Heart left ventricle (tissue), 13 donors: ENCODE data around the gene LAMB1.

ENCODE experiments used
- CTCF ChIP-seq, 12 donors: fragments of 200-600 bp; sonication (generic) in 4 of 12; IDR thresholded peaks; one replicate each; pipeline versions ENCODE4 v1.5.0 to v1.8.0; 2018 to 2022; ENCODE audit warnings: antibody characterized with exemption in 12 of 12, mild to moderate bottlenecking in 5 of 12
- POLR2A ChIP-seq, 2 donors: fragments of 450-650 bp; IDR thresholded peaks; one replicate each; pipeline ENCODE4 v1.6.1; 2017; ENCODE audit warnings: antibody characterized with exemption in 2 of 2, mild to moderate bottlenecking in 2 of 2, moderate library complexity in 2 of 2
- donor health status: ischemic (EF 13 %, LVEDD 7.1; RV severe dilation, severe dysfunction).
- donor health status: DM: no; HTN: yes; CAD: no.
- donor health status: DM: no; HTN: no; CAD: no.
- donor health status: ischemic (EF 25% LVEDD 6.9; RV normal size, moderate dysfunction).
- donor health status: ischemic (EF 25% LVEDD 5.7; RV mildly dilated, moderate dysfunction).
- donor health status: ischemic (EF 35%, LVEDD 5.7; RV mildly dilated, moderate dysfunction).
- donor health status: nonischemic (EF 11% LVEDD 7.7; RV severe dilation, severe dysfunction).
- donor health status: DM: yes; HTN: yes; CAD: no.
- donor health status: PGD.
- donor health status: ischemic (EF 29% LVEDD 5.4; RV normal size, mild dysfunction).
- donor health status: nonischemic (EF 23%, LVEDD 6.1; RV moderate dilation, normal function).

DNA sequence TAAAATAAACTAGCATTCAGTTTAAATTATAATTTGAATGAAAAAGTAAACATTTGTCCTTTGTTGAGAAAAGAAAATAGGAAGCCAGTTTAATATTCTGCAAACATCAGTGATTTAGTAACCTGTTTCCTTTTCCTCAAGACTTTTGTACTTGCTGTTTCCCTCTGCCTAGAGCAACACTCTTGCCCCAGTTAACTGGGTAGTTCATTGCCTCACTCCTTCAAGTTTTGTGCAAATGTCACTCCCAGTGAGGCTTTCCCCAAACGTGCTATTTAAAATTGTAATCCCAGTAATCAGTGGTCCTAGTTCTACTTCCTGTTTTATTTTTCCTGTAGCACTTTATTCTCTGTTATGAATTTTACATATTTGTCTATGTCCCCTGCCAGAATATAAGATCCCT is 88.1 kb downstream of the LAMB1 start:
- TF ChIP-seq CTCF (IDR thresholded peaks at IDR 0.05), result no peak
- TF ChIP-seq POLR2A (IDR thresholded peaks at IDR 0.05), result no peak
